ENCODE measurements around the gene ZNF609.
"Not testable (repeated sequence)": the region's sequence is repeated elsewhere in the genome, so short reads cannot be mapped to it uniquely, and the experiment has no call there.

DNA sequence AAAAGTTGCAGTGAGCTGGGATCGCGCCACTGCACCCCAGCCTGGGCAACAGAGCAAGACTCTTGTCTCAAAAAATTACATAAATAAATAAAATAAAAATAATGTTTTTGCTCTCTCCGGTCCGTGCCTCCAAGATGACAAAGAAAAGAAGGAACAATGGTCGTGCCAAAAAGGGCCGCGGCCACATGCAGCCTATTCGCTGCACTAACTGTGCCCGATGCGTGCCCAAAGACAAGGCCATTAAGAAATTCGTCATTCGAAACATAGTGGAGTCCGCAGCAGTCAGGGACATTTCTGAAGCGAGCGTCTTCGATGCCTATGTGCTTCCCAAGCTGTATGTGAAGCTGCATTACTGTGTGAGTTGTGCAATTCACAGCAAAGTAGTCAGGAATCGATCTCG lies 132.5 kb downstream of the ZNF609 start:
- TF ChIP-seq, protein P1, sequence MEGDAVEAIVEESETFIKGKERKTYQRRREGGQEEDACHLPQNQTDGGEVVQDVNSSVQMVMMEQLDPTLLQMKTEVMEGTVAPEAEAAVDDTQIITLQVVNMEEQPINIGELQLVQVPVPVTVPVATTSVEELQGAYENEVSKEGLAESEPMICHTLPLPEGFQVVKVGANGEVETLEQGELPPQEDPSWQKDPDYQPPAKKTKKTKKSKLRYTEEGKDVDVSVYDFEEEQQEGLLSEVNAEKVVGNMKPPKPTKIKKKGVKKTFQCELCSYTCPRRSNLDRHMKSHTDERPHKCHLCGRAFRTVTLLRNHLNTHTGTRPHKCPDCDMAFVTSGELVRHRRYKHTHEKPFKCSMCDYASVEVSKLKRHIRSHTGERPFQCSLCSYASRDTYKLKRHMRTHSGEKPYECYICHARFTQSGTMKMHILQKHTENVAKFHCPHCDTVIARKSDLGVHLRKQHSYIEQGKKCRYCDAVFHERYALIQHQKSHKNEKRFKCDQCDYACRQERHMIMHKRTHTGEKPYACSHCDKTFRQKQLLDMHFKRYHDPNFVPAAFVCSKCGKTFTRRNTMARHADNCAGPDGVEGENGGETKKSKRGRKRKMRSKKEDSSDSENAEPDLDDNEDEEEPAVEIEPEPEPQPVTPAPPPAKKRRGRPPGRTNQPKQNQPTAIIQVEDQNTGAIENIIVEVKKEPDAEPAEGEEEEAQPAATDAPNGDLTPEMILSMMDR (IDR thresholded peaks at IDR 0.05) = not testable (repeated sequence)
- TF ChIP-seq EZH2phosphoT487, EZH2 (IDR thresholded peaks at IDR 0.05): not testable (repeated sequence)

All from neural progenitor cell (in vitro differentiated cells).